NCI-H748 treated with DMSO at 0.1 percent for 48 hours (cell line): ENCODE results near the gene PPARG.
"Not testable (repeated sequence)": the region's sequence is repeated elsewhere in the genome, so short reads cannot be mapped to it uniquely, and the experiment has no call there.

ENCODE experiments used
- DNase-seq: peaks from one replicate; lab custom pipeline; 2025; lab: John Stamatoyannopoulos, UW

The PPARG gene

GRCh38 chr3:12288182-12289129 is at the start of gene PPARG:
PPARG (plus strand) TSS chr3:12289070; CDS start chr3:12379712, 90,642 bp downstream.
- no peak for DNase-seq

DNA sequence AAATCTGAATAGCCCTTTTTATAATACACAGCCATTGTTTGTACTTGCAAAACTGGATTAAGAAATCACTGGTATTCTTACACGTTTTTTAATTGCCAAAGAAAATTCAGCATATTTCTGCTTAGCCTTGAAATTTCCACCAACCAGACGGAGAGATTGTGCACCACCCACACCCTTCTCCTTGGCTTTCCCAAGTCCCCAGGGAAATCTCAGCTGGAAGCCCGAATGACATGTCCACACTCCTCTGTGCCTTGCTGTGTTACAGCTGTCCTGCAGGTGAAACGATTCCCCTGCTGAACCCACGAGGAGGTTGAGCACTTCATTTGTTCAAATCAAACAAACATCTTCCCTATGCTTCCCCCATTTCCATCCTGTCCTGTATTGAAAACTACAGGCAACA is 49.6 kb upstream of the PPARG start:
- DNase-seq, result no peak

DNA sequence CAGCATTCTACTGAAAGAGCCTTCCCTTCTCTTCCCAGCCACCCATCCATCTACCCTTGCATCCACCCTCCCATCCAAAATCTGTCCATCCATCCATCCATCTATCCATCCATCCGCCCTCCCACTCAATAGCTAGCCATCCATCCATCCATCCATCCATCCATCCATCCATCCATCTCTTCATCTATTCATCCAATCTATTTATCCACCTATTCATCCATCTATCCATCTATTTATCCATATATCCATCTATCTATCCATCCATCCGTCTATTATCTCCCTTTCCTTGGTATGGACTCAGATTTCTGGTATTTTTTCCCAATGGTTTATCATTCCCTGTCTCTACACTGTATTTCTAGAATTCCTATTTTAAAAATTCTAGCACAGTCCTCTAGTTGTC is 46.1 kb upstream of the PPARG start:
- DNase-seq, result no peak

GRCh38 chr3:12246497-12247163 is 42.2 kb upstream of the PPARG start:
- no peak for DNase-seq

DNA sequence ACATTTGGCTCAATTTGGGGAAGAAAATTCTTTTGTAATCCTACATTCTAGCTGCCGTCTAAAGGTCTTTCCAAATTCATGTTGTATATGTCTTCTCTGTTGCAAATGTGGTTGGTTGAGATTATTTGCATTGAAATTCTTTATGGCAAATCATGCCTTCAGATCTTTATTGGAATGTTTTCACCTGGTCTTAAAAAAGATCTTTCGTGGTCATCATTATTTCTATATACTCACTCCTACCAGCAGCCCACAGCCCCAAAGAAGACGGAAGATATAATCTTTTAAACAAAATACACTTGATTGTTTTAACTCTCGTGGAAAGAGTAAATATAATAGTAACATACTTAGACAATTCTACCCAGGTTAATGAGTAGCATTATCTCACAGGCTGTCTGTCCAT is 41.5 kb upstream of the PPARG start:
- no peak for DNase-seq

DNA sequence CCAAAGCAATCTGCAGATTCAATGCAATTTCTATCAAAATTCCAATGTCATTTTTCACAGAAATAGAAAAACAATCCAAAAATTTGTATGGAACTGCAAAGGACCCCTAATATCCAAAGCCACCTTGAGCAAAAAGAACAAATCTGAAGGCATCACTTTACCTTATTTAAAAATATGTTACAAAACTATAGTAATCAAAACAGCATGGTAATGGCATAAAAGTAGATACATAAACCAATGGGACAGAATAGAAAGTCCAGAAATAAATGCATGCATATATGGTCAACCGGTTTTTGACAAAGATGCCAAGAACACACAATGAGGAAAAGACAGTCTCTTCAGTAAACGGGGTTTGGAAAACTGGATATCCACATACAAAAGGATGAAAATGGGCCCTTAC is 39.4 kb upstream of the PPARG start:
- DNase-seq, result no peak

DNA sequence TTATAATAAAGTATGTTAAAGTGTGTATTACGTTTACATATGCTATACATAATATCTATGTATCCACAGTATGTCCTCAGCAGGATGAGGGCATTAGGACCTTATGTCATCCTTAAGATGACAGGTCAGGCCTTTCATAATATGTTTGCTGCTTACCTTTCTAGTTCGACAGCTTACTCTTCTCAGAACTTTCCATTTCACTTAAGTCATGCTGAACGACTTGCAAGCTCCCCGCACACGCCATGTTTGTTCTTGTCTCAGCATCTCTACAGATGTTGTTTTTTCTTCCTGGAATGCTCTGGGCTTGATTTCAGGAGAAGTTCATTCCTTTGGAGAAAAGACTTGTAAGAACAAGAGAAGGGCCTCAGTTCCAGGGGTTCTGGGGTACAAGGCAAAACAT is 36.0 kb upstream of the PPARG start:
- DNase-seq, result no peak

DNA sequence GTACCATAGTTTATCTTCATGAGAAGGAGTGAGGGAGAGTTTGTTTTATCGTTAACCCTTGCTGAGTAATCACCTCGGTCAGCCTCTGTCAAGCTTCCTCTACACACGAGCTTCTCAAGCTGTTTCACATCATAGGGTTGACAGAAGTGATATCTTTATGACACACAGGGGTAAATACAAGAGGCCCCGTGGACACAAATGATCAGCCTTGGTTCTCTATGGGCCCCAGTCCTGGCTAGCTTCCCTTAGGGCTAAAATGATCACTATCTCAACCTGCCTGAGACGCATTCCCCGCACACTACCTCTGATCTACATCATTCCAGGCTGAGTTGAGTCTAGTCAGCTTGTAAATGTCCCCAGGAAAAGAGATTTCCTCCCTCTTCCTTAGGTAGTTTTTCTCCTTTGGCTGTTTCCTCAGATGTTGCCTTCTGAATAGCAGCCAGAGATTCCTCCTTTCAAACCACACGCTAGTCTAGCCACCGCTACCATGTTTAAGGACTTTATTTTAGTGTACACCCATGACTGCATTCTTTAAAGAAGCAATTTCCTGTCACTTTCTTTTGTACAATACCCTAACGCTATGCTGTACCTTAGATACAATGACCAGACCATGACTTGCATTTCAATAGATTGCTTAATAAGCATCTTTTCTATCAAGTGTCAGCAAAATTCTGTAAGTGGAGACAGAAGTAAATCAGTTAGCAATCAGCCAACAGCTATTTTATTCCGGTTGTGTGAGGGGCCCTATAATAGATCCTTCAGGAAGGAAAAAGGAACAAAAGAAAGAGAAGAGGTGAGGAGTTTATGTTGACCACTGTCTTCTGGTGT is 35.1 kb upstream of the PPARG start:
- DNase-seq, result no peak

DNA sequence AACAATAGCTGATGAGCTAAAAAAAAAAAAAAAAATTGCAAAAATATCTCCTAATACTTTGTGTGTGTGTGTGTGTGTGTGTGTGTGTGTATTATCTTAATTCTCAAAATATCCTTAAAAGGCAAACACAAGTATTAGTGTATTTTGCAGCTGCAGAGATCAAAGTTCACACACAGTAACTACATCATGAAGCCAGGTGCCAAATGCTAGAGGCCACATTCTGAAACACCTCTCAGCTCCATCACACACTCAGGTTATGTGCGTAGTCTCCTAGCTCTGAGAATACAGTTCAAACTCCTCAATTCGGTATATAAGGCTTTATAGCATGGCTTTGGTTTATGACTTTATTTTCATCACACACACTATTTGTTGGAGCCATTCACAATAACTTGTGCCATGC is 33.5 kb upstream of the PPARG start:
- DNase-seq, result no peak

DNA sequence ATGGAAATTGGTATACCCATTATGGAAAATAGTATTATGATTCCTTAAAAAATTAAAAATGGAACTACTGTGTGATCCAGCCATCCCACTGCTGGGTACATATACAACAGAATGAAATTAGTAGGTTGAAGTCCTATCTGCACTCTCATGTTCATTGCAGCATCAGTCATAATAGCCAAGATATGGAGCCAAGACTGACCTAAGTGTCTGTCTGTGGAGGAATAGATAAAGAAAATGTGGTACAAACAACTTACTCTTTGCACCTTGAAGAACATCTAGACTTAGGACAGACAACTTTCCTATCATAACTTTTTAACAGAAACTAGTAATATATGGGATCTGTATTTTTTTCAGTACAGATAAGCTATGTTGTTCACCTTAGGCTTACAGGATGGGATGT is 30.0 kb upstream of the PPARG start:
- DNase-seq, result no peak

- DNase-seq, result not testable (repeated sequence)
These were observed 26.7 kb upstream of the PPARG start for GRCh38 chr3:12262173-12262572.

DNA sequence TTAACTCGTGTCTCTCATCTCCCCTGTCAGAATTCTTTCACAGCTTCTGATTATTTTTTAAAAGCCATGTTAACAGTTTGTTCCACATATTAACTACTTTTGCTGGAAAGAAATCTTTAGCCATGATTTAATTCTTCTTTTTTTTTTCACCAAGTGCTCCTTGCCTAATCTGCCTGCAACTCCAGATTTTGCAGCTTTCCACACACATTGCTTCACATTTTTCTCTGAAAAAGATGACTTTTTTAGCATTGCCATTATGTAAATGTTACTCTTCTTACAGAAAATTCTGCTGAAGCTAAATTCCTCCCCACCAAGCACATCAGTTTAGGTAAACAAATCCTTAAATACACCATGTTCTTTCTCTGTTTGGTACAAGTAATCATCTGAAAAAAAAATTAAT is 23.4 kb upstream of the PPARG start:
- no peak for DNase-seq

- DNase-seq, result no peak
These were observed 22.8 kb upstream of the PPARG start for GRCh38 chr3:12266038-12266437.

- DNase-seq, result no peak
These were observed 21.4 kb upstream of the PPARG start for GRCh38 chr3:12267376-12268030.

GRCh38 chr3:12268049-12268735 is 20.7 kb upstream of the PPARG start:
- DNase-seq, result no peak

GRCh38 chr3:12270976-12271375 is 17.9 kb upstream of the PPARG start:
- DNase-seq, result no peak

GRCh38 chr3:12273045-12273695 is 15.7 kb upstream of the PPARG start:
- DNase-seq, result no peak

DNA sequence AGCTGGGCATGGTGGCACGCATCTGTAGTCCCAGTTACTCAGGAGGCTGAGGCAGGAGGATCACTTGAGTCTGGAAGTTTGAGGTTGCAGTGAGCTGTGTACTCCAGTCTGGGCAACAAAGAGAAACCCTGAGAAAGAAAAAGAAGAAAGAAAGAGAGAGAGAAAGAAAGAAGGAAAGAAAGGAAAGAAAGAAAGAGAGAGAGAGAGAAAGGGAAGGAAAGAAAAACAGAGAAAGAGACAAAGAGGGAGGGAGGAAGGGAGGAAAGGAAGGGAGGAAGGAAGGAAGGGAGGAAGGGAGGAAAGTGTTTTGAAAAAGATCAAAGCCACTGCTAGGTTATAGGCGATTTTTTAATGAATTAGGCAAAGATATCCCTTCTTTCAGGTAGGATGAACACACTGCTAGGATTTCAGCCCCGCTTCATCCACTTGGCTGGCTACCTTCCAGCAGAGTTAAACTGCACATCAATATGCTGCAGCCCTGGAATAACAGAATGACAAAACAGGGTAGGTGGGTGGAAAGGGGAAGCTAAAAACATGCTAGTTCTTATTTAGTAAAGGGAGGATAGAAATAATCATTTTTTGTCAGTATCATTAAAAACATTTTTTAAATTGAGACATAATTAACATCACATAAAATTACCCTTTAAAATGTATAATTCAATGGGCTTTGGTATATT is 12.8 kb upstream of the PPARG start:
- DNase-seq, result no peak

DNA sequence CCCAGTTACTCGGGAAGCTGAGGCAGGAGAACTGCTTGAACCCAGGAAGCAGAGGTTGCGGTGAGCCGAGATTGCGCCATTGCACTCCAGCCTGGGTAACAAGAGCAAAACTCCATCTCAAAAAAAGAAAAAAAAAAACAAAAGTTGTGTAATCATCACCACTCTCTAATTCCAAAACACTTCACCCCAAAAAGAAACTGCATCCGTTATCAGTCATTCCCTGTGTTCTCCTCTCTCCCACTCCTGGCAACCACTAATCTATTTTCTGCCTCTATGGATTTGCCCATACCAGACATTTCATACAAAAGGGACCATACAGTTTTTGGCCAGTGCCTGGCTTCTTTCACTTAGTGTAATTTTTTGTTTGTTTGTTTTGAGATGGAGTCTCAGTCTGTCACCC is 12.0 kb upstream of the PPARG start:
- not testable (repeated sequence) for DNase-seq

- no peak for DNase-seq
These were observed 10.3 kb upstream of the PPARG start for GRCh38 chr3:12278566-12278965.
